ENCODE results near the gene PLXNA4. TPM values are rescaled to one million over a fixed set of nuclear protein-coding genes. Genes with fewer than 3 reads are reported as not detected.

The PLXNA4 gene
- total and polyA plus RNA-seq, 4 donors, result 0.04 to 1.1 (median 0.41) TPM

GRCh38 chr7:132161533-132161915, 414.7 kb downstream of the PLXNA4 start (continued):
- no peak for TF ChIP-seq SP1 (IDR thresholded peaks at IDR 0.05)
- TF ChIP-seq HNF4A (conservative IDR thresholded peaks at IDR 0.05), result no peak

DNA sequence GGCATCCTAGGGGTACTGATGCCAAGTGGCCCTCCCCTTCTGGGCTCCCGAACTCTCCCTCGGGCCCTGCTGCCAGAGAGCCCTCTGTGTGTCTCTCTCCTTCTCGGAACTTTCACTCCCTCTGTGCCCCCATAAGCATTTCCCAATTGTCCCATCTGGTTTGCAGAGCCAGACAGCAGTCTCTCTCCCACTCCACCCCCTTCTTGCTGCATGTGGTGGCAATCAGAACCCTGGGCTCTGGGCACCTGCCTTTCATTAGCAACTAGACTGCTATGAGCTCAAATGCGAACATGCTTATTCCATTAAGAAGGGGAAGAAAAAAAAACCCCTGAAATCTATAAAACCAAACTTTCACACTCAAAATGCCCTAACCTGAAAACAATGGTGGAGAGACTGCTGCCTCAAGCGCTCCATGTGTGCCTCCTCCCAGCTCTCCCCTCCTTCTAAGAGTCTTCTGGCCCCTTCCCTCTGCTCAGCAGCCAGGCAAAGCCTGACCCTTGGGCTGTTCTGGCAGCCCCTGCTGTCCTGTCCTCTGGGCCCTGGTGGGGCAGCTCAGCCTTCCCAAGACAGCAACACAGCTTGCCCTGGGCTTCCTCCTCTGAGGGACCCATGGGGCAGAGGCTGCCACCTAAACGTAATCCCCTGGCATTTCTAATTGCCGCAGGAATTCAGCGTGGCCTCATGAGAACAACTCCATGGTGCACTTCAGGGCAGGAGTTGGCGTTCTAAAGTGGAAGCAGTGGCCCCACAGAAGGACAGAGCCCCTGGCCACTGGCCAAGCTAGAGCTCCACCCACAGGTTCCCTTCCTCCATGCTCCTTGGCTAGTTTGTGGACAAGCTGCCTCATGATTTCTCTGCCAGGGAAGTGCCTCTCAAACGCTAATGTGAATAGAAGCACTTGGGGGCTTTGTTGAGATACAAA, 415.4 kb downstream of the PLXNA4 start:
- Histone ChIP-seq H3K27me3 (ENCODE audit: control insufficient read depth in 4 of 4, insufficient read depth in 4 of 4, low read length in 3 of 4) (no peaks in the 10 kb centered on the region), H3K36me3 (ENCODE audit: control insufficient read depth in 4 of 4, insufficient read depth in 3 of 4, low read depth in 1 of 4, low read length in 3 of 4) (no peaks in the 10 kb centered on the region), H3K9ac (ENCODE audit: low read depth in 1 of 2, low read length in 2 of 2) (no peak overlapping the region), H3K4me3 (ENCODE audit: low read depth in 1 of 3, low read length in 3 of 3) (no peak overlapping the region), H3K27ac (ENCODE audit: low read depth in 1 of 2, low read length in 2 of 2) (no peak overlapping the region), H3K4me1 (ENCODE audit: control insufficient read depth in 4 of 4, insufficient read depth in 4 of 4, low read length in 3 of 4) (no peaks in the 10 kb centered on the region), H3K9me3 (ENCODE audit: control insufficient read depth in 4 of 4, low read length in 3 of 4) (peaks cover 0 to 3% (median 0%) of the 10 kb centered on the region in 4 donors)
- peak; percentile 46 for DNase-seq (ENCODE audit: low spot score)
- 82% methylated on average over 10 of the region's 10 CpGs for WGBS
- TF ChIP-seq RAD21 (IDR thresholded peaks at IDR 0.05) (no peak), CTCF (IDR thresholded peaks at IDR 0.05; ENCODE audit: low read depth, low read length, missing input control) (no peak), GABPA (IDR thresholded peaks at IDR 0.05 in 1 of 2, conservative IDR thresholded peaks at IDR 0.05 in 1 of 2) (no peak), RXRA (IDR thresholded peaks at IDR 0.05) (no peak)
- TF ChIP-seq, protein P1, sequence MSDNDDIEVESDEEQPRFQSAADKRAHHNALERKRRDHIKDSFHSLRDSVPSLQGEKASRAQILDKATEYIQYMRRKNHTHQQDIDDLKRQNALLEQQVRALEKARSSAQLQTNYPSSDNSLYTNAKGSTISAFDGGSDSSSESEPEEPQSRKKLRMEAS (IDR thresholded peaks at IDR 0.05), result no peak

DNA sequence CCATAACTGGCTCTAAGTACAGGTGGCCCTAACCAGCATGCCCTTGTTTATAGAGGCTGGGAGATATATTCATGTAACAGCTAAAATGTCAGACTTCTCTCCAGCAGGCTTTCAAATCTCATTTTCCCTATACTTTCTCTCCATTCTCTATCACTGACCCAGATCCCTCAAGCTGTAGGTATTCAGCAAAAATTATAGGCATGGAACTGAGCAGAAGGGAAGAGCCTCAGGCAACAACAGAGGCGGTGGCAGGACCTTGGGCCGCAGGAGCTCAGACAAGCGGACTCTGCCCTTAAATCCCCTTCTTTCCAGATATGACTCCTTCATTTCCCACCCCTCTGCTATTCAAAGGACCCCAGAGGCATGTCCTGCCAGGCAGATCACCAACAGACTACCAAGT, 417.4 kb downstream of the PLXNA4 start:
- no peak overlapping the region for H3K4me3 ChIP-seq (ENCODE audit: low read depth in 1 of 3, low read length in 3 of 3)
- H3K9ac ChIP-seq (ENCODE audit: low read depth in 1 of 2, low read length in 2 of 2), result no peak overlapping the region
- DNase-seq (ENCODE audit: low spot score), result no peak
- H3K36me3 ChIP-seq (ENCODE audit: control insufficient read depth in 4 of 4, insufficient read depth in 3 of 4, low read depth in 1 of 4, low read length in 3 of 4), result no peaks in the 10 kb centered on the region
- 94% methylated on average over 3 of the region's 3 CpGs for WGBS
- H3K27ac ChIP-seq (ENCODE audit: low read depth in 1 of 2, low read length in 2 of 2), result no peak overlapping the region
- H3K9me3 ChIP-seq (ENCODE audit: control insufficient read depth in 4 of 4, low read length in 3 of 4), result peaks cover 0 to 3% (median 0%) of the 10 kb centered on the region in 4 donors
- H3K27me3 ChIP-seq (ENCODE audit: control insufficient read depth in 4 of 4, insufficient read depth in 4 of 4, low read length in 3 of 4), result no peaks in the 10 kb centered on the region
- H3K4me1 ChIP-seq (ENCODE audit: control insufficient read depth in 4 of 4, insufficient read depth in 4 of 4, low read length in 3 of 4), result no peaks in the 10 kb centered on the region
- TF ChIP-seq, protein P1 (IDR thresholded peaks at IDR 0.05), result no peak
- no peak for TF ChIP-seq RXRA (IDR thresholded peaks at IDR 0.05)
- no peak for TF ChIP-seq EGR1 (IDR thresholded peaks at IDR 0.05; ENCODE audit: low read depth in 2 of 2)
- no peak for TF ChIP-seq ZBTB33 (IDR thresholded peaks at IDR 0.05)
- TF ChIP-seq JUND (IDR thresholded peaks at IDR 0.05), result no peak
- TF ChIP-seq GABPA (IDR thresholded peaks at IDR 0.05 in 1 of 2, conservative IDR thresholded peaks at IDR 0.05 in 1 of 2), result no peak
- TF ChIP-seq ATF3 (IDR thresholded peaks at IDR 0.05), result no peak
- TF ChIP-seq NR2F2 (IDR thresholded peaks at IDR 0.05), result no peak
- no peak for TF ChIP-seq TAF1 (conservative IDR thresholded peaks at IDR 0.05)
- no peak for TF ChIP-seq RAD21 (IDR thresholded peaks at IDR 0.05)
- no peak for TF ChIP-seq SP1 (IDR thresholded peaks at IDR 0.05)
- TF ChIP-seq HNF4G (IDR thresholded peaks at IDR 0.05), result no peak
- no peak for TF ChIP-seq HNF4A (conservative IDR thresholded peaks at IDR 0.05)
- TF ChIP-seq YY1 (IDR thresholded peaks at IDR 0.05), result no peak
- TF ChIP-seq CTCF (IDR thresholded peaks at IDR 0.05; ENCODE audit: low read depth, low read length, missing input control), result no peak
- no peak for TF ChIP-seq REST (IDR thresholded peaks at IDR 0.05)
- TF ChIP-seq FOXA2 (IDR thresholded peaks at IDR 0.05), result no peak
- TF ChIP-seq FOXA1 (IDR thresholded peaks at IDR 0.05), result no peak
